ENCODE results near the gene HOXC11.
A peak's percentile ranks its signal among the peaks of the same experiment; 100 is the strongest.

Gene HOXC11

DNA sequence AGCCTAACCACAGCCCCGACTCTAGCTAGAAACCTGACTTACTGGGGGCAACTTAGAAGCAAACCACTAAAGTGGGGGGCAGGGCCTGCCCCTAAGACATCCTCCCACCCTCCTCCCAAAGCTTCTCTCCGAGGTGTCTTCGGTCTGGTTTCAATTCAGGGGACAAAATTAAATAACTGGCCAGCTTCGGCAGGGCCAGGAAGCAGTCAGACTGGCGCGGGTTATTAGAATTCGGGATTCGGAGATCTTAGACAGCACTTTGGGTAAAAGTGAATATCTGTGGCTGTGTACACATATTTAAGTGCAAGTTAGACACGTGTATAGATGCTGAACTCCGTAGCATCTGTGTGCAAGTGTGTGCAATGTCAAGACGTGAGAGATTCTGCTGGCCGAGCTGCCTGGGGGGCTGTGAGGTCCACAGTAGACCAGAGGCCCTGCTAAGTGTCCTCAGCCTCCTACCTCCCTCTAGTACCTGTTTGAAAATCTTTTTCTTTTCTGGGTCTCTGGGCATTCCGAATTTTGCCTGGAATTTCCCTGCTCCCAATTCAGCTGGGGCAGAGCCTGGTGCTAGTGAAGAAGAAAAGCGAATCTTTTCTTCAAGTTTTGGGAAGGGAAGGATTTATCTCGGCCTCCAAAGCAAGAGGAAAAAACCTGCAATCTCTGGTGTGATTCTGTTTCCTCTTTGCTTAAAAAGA, 8.0 kb downstream of the HOXC11 start:
- no peak for DNase-seq (ENCODE audit: low read depth)
- no peak overlapping the region for H3K4me3 ChIP-seq (ENCODE audit: low read depth, low read length)
- no peak for TF ChIP-seq POLR2A (IDR thresholded peaks at IDR 0.05; ENCODE audit: extremely low read depth, insufficient read length)
- TF ChIP-seq, protein P1, sequence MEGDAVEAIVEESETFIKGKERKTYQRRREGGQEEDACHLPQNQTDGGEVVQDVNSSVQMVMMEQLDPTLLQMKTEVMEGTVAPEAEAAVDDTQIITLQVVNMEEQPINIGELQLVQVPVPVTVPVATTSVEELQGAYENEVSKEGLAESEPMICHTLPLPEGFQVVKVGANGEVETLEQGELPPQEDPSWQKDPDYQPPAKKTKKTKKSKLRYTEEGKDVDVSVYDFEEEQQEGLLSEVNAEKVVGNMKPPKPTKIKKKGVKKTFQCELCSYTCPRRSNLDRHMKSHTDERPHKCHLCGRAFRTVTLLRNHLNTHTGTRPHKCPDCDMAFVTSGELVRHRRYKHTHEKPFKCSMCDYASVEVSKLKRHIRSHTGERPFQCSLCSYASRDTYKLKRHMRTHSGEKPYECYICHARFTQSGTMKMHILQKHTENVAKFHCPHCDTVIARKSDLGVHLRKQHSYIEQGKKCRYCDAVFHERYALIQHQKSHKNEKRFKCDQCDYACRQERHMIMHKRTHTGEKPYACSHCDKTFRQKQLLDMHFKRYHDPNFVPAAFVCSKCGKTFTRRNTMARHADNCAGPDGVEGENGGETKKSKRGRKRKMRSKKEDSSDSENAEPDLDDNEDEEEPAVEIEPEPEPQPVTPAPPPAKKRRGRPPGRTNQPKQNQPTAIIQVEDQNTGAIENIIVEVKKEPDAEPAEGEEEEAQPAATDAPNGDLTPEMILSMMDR (IDR thresholded peaks at IDR 0.05; ENCODE audit: low read depth, low read length), result no peak
- no peak for TF ChIP-seq MYC (IDR thresholded peaks at IDR 0.05; ENCODE audit: low read depth, low read length)
- TF ChIP-seq, protein P2, sequence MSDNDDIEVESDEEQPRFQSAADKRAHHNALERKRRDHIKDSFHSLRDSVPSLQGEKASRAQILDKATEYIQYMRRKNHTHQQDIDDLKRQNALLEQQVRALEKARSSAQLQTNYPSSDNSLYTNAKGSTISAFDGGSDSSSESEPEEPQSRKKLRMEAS (IDR thresholded peaks at IDR 0.05; ENCODE audit: low read depth, low read length), result no peak

GRCh38 chr12:53981634-53982565, 9.0 kb downstream of the HOXC11 start:
- TF ChIP-seq MYC (IDR thresholded peaks at IDR 0.05; ENCODE audit: low read depth, low read length), result no peak
- DNase-seq (ENCODE audit: low read depth), result no peak
- no peak overlapping the region for H3K4me3 ChIP-seq (ENCODE audit: low read depth, low read length)

DNA sequence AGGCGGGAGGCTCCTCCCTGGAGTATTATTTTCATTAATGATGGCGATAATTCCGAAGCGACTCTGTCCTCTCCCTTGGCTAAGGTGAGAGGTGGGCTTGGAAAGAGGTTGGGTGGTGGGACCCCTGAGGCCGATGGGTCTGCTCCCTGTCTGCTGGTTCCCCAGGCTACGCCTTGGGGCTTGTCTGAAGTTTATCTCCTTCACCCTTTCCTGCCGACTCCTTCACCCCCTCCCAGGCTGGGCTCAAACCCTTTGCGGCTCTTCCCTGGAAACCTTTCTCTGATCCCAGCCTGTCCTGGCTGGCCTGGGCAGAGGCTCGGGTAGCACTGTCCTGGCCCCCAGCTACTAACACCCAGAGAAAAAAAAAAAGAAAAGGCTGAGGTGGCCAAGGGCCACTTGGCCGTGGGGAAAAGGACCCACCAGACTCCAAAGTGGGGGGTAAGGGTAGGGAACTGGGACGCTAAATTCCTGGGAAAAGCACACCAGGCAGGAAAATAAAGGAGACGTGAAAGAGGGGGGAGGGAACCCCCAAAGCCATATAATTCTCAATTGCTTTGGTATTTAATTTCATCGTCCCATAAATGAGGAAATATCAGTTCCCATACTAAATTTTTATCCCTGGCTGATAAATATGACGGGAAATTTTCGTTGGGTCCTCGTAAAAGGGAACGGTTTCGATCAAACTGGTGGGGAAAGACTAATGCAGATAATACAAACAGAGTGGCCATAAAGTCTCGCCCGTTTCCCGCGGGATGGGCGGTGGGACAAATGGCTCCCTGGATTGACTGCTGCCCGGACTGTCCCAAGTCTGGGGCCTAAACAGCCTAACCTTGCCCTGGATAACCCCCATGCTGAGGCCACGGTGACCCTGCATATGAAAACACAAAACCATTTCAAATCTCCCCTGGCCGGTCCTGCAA, 10.0 kb downstream of the HOXC11 start:
- TF ChIP-seq POLR2A (IDR thresholded peaks at IDR 0.05; ENCODE audit: extremely low read depth, insufficient read length), result no peak
- TF ChIP-seq, protein P1 (IDR thresholded peaks at IDR 0.05; ENCODE audit: low read depth, low read length), result no peak
- TF ChIP-seq MYC (IDR thresholded peaks at IDR 0.05; ENCODE audit: low read depth, low read length), result no peak
- TF ChIP-seq, protein P2 (IDR thresholded peaks at IDR 0.05; ENCODE audit: low read depth, low read length), result no peak
- DNase-seq (ENCODE audit: low read depth), result no peak

DNA sequence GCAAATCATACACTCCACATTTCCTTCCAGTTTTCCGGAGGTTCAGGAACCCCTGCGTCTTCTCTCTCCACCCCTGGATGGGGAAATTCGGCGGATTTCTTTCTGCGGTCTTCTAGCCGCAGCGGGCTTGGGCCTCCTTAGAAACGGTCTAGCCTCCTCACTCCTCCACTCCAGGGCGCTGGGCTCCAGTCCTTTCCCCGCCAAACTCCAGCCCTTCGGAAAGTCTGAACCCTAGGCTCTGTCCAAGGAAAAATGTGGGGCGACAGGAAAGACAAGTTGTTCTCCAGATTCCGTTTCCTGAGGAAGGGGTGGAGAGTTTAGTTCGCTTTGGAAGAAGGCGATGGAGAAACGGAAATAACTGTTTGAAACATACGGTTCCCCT, 10.6 kb downstream of the HOXC11 start:
- peak overlapping the region; percentile 49 for H3K4me3 ChIP-seq (ENCODE audit: low read depth, low read length)
- TF ChIP-seq, protein P2 (IDR thresholded peaks at IDR 0.05; ENCODE audit: low read depth, low read length), result no peak
- TF ChIP-seq, protein P1 (IDR thresholded peaks at IDR 0.05; ENCODE audit: low read depth, low read length), result no peak
- TF ChIP-seq POLR2A (IDR thresholded peaks at IDR 0.05; ENCODE audit: extremely low read depth, insufficient read length), result no peak
- TF ChIP-seq MYC (IDR thresholded peaks at IDR 0.05; ENCODE audit: low read depth, low read length), result no peak
- DNase-seq (ENCODE audit: low read depth), result peak; percentile 61

More for the DNA sequence above, 10.0 kb downstream of the HOXC11 start:
- H3K4me3 ChIP-seq (ENCODE audit: low read depth, low read length), result peak overlapping the region; percentile 49

DNA sequence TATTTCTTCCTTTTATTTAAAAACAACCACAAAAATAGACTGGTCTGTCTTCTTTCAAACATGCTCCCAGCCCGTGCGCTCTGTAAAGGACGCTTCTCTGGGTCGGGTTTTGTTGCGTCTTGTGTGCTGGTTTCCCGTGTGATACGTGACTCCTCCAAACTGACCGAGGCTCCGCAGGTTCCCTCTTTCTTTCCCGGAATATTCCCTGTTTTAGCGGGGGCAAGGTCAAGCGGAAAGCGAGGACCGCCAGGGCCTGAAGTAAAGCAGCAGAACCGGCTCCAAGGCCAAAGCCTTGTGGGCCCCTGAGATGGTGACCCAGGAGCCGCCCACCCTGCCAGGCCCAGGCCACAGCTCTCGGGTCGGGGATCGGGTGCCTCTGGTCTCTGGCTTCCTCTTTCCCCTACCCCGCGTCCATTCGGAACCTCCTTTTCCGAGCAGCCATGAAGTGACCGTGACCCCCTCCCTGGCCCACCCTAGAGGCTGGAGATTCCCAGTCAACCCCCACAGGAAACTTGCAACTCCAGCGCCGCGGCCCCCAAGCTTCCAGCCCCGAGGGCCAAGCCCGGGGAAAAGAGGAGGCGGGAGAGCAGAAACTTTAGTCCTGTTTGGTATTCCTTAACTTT, 11.1 kb downstream of the HOXC11 start:
- TF ChIP-seq MYC (IDR thresholded peaks at IDR 0.05; ENCODE audit: low read depth, low read length) (no peak), POLR2A (IDR thresholded peaks at IDR 0.05; ENCODE audit: extremely low read depth, insufficient read length) (no peak)
- TF ChIP-seq, protein P1 (IDR thresholded peaks at IDR 0.05; ENCODE audit: low read depth, low read length), result no peak
- TF ChIP-seq, protein P2 (IDR thresholded peaks at IDR 0.05; ENCODE audit: low read depth, low read length), result no peak
- H3K4me3 ChIP-seq (ENCODE audit: low read depth, low read length), result peak overlapping the region; percentile 49
- DNase-seq (ENCODE audit: low read depth), result peak; percentile 55
